Caco-2 (cell line): ENCODE results near the gene KCND3. TPM values are rescaled to one million over a fixed set of nuclear protein-coding genes. Genes with fewer than 3 reads are reported as not detected.

Source experiments
- Bru-seq: library from RNA; stranded (reverse); fragments of 400-500 nt; gene quantifications from one replicate; lab custom pipeline; 2021; lab: Mats Ljungman, UMichigan
- BruChase-seq, 2 experiments: library from RNA; stranded (reverse); fragments of 400-500 nt; gene quantifications; one replicate each; lab custom pipeline; 2021; lab: Mats Ljungman, UMichigan
- BruUV-seq: library from RNA; stranded (reverse); fragments of 400-500 nt; replicated peaks from 2 replicates; lab custom pipeline; 2021; lab: Mats Ljungman, UMichigan
- CTCF ChIA-PET: fragments of 300-600 bp; sonication (Branson Sonifier 250); formaldehyde crosslinking; loops from one replicate; lab custom pipeline; 2022; ENCODE audit warnings: antibody characterized with exemption; lab: Charles Lee
- POLR2A ChIA-PET: fragments of 300-600 bp; sonication (Branson Sonifier 250); formaldehyde crosslinking; loops from one replicate; lab custom pipeline; 2022; ENCODE audit warnings: antibody characterized with exemption; lab: Charles Lee
- DNase-seq, 2 experiments: peaks; one replicate each; pipeline versions ENCODE4 v3.0.0 to v3.0.0-alpha.2; 2020 to 2022
- H3K27me3 ChIP-seq: replicated peaks from 2 replicates; pipeline ENCODE4 v1.6.0; 2011; ENCODE audit warnings: low read length; ENCODE audit not compliant: control insufficient read depth, insufficient read depth
- H3K36me3 ChIP-seq: 2 replicates; pipeline ENCODE4 v1.5.1; 2011; ENCODE audit warnings: low read length; ENCODE audit not compliant: control insufficient read depth, insufficient read depth
- H3K4me1 ChIP-seq: fragments of 250-450 bp; sonication (Bioruptor Pico); 2 replicates; pipeline ENCODE4 v1.5.1; 2020; ENCODE audit warnings: mild to moderate bottlenecking
- H3K4me3 ChIP-seq: 2 replicates; pipeline ENCODE4 v1.5.1; 2011; ENCODE audit warnings: low read depth, mild to moderate bottlenecking, control low read depth, low read length
- H3K9me3 ChIP-seq: fragments of 250-450 bp; sonication (Bioruptor Pico); 2 replicates; pipeline ENCODE4 v1.5.1; 2020; ENCODE audit warnings: mild to moderate bottlenecking, moderate library complexity
- H3K27ac Mint-ChIP-seq: one replicate; pipeline ENCODE4 v1.8.0; 2022; ENCODE audit warnings: mixed read lengths; ENCODE audit not compliant: unreplicated experiment
- H3K27me3 Mint-ChIP-seq: one replicate; pipeline ENCODE4 v1.8.0; 2022; ENCODE audit warnings: mixed read lengths; ENCODE audit not compliant: insufficient read depth, unreplicated experiment
- H3K36me3 Mint-ChIP-seq: one replicate; pipeline ENCODE4 v1.8.0; 2022; ENCODE audit warnings: mild to moderate bottlenecking, mixed read lengths; ENCODE audit not compliant: insufficient read depth, unreplicated experiment
- H3K4me1 Mint-ChIP-seq: one replicate; pipeline ENCODE4 v1.8.0; 2022; ENCODE audit warnings: low read depth, mixed read lengths; ENCODE audit not compliant: unreplicated experiment
- H3K4me3 Mint-ChIP-seq: one replicate; pipeline ENCODE4 v1.8.0; 2022; ENCODE audit warnings: mild to moderate bottlenecking, moderate library complexity, mixed read lengths; ENCODE audit not compliant: unreplicated experiment
- H3K9me3 Mint-ChIP-seq: one replicate; pipeline ENCODE4 v1.8.0; 2022; ENCODE audit warnings: mixed read lengths; ENCODE audit not compliant: unreplicated experiment
- intact Hi-C: fragments of 100-400 bp; cut with micrococcal nuclease; formaldehyde crosslinking; loops from one replicate; pipeline ENCODE4 v1.10.0; 2022; ENCODE audit not compliant: unreplicated experiment
- long read RNA-seq: library from polyadenylated mRNA; stranded (forward); transcript quantifications from one replicate; pipeline ENCODE4 v2.0.0, GENCODE V29; 2022
- total RNA-seq: library from RNA; stranded (reverse); gene quantifications from 2 replicates; pipeline ENCODE4 v1.2.3, GENCODE V29; 2022
- TF ChIP-seq, protein P1 (sequence below), 2 experiments: fragments of 200-600 bp in 1 of 2; IDR thresholded peaks; 1 replicate in 1 of 2; 2 replicates in 1 of 2; pipeline versions ENCODE4 v1.5.1 to v1.8.0; 2011 to 2022; ENCODE audit warnings: antibody characterized with exemption in 1 of 2, control low read depth in 1 of 2, inconsistent platforms in 1 of 2, low read depth in 1 of 2, low read length in 1 of 2, mild to moderate bottlenecking in 1 of 2, moderate library complexity in 1 of 2; ENCODE audit not compliant: insufficient read depth in 1 of 2, severe bottlenecking in 1 of 2, unreplicated experiment in 1 of 2

Gene KCND3
- total RNA-seq: 4.0 and 5.1 TPM in 2 replicates
- percentile 48 among the genes with signal in this experiment for Bru-seq, nascent RNA
- percentile 56 among the genes with signal in this experiment for BruChase-seq, experiment 1, labeled RNA remaining after a 2-hour chase
- percentile 54 among the genes with signal in this experiment for BruChase-seq, experiment 2, labeled RNA remaining after a 6-hour chase
- long read RNA-seq, partial matches to known transcripts: 1 of 9 reads
- long read RNA-seq, other reads (novel, unspliced or antisense): 8 of 9 reads

DNA sequence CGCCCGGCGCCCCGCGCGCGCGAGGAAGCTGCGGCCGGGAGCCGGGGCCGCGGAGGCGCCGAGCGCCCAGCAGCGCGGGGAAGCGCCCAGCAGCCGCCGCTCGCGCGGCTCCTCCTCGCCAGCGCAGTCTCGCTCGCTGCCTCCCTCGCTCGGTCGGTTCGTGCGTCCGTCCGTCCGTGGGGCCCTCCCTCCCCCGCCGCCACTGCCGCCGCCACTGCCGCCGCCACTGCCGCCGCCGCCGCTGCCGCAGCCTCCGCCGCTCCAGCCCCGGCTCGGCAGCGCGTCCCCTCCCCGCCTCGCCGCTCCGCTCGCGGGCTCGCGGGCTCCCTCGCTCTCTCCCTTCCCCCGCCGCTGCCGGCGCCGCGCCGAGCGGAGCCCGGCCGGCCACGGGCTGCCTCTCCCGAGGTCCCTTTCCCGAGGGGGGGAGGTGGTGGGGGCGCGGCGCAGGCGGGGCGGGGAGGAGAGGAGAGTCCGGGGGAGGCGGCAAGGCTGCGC lies at the start of gene KCND3:
Gene KCND3, minus strand, starts transcription at position 138 of the 495 bp plus-strand sequence.
- Mint-ChIP-seq H3K4me1 (peaks cover 6% of the 10 kb centered on the region), H3K9me3 (no peaks in the 10 kb centered on the region), H3K4me3 (peak within 1 kb of the TSS; percentile 82), H3K27ac (no peak within 1 kb of the TSS), H3K27me3 (no peaks in the 10 kb centered on the region), H3K36me3 (no peaks in the 10 kb centered on the region)
- ChIA-PET CTCF (no interaction called here), POLR2A (interaction anchor here (0.5 kb wide), 1 partner anchor 370 kb away, joined by 3 read pairs; no protein-coding TSS in a partner anchor)
- intact Hi-C loops: loop anchor here (5.0 to 10.0 kb wide), 2 partner anchors 45 to 107 kb away; no protein-coding TSS in a partner anchor
- peaks cover 22% of the 10 kb centered on the region for H3K4me1 ChIP-seq
- no peaks in the 10 kb centered on the region for H3K27me3 ChIP-seq
- TF ChIP-seq, protein P1, sequence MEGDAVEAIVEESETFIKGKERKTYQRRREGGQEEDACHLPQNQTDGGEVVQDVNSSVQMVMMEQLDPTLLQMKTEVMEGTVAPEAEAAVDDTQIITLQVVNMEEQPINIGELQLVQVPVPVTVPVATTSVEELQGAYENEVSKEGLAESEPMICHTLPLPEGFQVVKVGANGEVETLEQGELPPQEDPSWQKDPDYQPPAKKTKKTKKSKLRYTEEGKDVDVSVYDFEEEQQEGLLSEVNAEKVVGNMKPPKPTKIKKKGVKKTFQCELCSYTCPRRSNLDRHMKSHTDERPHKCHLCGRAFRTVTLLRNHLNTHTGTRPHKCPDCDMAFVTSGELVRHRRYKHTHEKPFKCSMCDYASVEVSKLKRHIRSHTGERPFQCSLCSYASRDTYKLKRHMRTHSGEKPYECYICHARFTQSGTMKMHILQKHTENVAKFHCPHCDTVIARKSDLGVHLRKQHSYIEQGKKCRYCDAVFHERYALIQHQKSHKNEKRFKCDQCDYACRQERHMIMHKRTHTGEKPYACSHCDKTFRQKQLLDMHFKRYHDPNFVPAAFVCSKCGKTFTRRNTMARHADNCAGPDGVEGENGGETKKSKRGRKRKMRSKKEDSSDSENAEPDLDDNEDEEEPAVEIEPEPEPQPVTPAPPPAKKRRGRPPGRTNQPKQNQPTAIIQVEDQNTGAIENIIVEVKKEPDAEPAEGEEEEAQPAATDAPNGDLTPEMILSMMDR (IDR thresholded peaks at IDR 0.05; ENCODE audit: insufficient read depth in 1 of 2, low read depth in 1 of 2, low read length in 1 of 2, severe bottlenecking in 1 of 2, unreplicated experiment in 1 of 2): no peak
- no peaks in the 10 kb centered on the region for H3K36me3 ChIP-seq
- peak in 1 of 2 experiments; percentile 45 for DNase-seq
- H3K9me3 ChIP-seq: no peaks in the 10 kb centered on the region
- no TSS peak for BruUV-seq
- peak within 1 kb of the TSS; percentile 58 for H3K4me3 ChIP-seq

DNA sequence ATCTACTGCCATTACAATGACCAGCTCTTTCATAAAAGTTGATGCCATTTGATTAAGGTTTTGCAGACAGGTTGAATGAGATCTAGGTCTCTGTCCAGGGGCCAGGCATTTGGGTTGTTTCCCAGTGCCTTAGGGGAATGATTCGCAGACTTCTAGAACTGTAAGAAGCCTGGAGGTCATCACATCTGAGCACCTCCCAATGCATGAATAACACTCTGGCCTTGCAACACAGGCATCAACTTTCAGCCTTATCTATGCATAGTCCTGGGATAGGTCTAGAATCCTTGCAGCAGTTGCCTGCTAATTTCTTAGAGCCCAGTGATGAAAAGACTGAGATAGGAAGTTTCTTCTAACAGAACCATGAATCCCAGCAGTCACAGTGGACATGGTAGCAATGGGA lies 44.8 kb upstream of the KCND3 start:
- Histone ChIP-seq H3K4me1 (no peaks in the 10 kb centered on the region), H3K9me3 (no peaks in the 10 kb centered on the region), H3K27me3 (no peaks in the 10 kb centered on the region), H3K36me3 (no peaks in the 10 kb centered on the region), H3K4me3 (no peak overlapping the region)
- intact Hi-C loops: no loop called here
- CTCF ChIA-PET: no interaction called here
- no peak overlapping the region for H3K4me3 Mint-ChIP-seq
- POLR2A ChIA-PET: no interaction called here
- no peaks in the 10 kb centered on the region for H3K9me3 Mint-ChIP-seq
- TF ChIP-seq, protein P1 (IDR thresholded peaks at IDR 0.05; ENCODE audit: insufficient read depth in 1 of 2, low read depth in 1 of 2, low read length in 1 of 2, severe bottlenecking in 1 of 2, unreplicated experiment in 1 of 2): no peak
- H3K4me1 Mint-ChIP-seq: no peaks in the 10 kb centered on the region
- no peak for DNase-seq
- no peaks in the 10 kb centered on the region for H3K36me3 Mint-ChIP-seq
- H3K27ac Mint-ChIP-seq: no peak overlapping the region
- H3K27me3 Mint-ChIP-seq: peaks cover 16% of the 10 kb centered on the region
- no TSS peak for BruUV-seq

DNA sequence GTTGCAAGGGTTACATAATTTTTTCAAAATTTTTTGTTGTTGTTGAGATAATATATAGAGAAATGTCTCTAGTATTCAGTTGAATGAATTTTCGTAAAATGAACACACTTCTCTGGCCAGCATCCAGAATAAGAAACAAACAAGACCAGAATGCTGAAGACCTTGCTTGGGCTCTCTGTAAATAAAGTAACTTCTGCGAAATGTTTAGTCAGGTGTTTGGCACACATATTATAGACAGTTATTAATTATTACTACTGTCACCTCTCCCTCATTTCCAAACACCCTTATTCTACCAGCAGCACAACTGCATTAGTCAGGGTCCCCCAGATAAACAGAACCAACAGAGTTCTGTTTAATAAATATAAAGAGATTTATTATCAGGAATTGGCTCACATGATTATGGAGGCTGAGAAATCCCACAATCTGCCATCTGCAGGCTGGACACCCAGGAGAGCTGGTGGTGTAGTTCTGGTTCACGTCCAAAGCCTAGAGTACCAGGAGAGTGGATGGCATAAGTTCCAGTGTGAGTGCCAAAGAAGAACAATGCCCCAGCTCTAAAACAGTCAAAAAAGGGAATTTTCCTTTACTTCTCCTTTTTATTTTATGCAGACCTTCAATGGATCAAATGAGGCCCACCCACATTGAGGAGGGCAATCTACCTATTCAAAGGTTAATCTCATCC lies 44.1 kb upstream of the KCND3 start:
- no TSS peak for BruUV-seq
- Histone ChIP-seq H3K36me3 (no peaks in the 10 kb centered on the region), H3K4me1 (no peaks in the 10 kb centered on the region), H3K9me3 (no peaks in the 10 kb centered on the region), H3K27me3 (no peaks in the 10 kb centered on the region), H3K4me3 (no peak overlapping the region)
- intact Hi-C loops: no loop called here
- no peaks in the 10 kb centered on the region for H3K4me1 Mint-ChIP-seq
- peaks cover 16% of the 10 kb centered on the region for H3K27me3 Mint-ChIP-seq
- no peak for DNase-seq
- H3K9me3 Mint-ChIP-seq: no peaks in the 10 kb centered on the region
- no peak overlapping the region for H3K4me3 Mint-ChIP-seq
- no peak overlapping the region for H3K27ac Mint-ChIP-seq
- ChIA-PET CTCF (no interaction called here), POLR2A (no interaction called here)
- TF ChIP-seq, protein P1 (IDR thresholded peaks at IDR 0.05; ENCODE audit: insufficient read depth in 1 of 2, low read depth in 1 of 2, low read length in 1 of 2, severe bottlenecking in 1 of 2, unreplicated experiment in 1 of 2): no peak
- no peaks in the 10 kb centered on the region for H3K36me3 Mint-ChIP-seq
